Measurements from ENCODE around the gene ANKRD60.

The ANKRD60 gene, protein sequence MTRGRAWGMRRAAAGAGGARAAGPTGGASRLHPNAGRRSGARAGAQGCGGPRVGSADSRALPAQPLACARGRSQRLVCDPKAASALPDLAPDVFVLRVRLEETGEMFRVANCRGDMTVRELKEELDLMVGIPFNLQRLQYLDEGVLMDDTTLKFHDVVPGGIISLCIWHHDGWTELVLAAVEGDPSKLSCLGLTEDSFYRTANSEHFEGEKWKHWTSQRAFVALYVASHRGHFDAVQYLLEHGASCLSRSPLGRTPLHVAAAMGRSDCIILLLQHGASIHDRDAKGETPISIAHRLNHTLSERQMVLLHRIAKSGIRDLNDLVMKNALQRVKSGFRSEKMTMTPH

DNA sequence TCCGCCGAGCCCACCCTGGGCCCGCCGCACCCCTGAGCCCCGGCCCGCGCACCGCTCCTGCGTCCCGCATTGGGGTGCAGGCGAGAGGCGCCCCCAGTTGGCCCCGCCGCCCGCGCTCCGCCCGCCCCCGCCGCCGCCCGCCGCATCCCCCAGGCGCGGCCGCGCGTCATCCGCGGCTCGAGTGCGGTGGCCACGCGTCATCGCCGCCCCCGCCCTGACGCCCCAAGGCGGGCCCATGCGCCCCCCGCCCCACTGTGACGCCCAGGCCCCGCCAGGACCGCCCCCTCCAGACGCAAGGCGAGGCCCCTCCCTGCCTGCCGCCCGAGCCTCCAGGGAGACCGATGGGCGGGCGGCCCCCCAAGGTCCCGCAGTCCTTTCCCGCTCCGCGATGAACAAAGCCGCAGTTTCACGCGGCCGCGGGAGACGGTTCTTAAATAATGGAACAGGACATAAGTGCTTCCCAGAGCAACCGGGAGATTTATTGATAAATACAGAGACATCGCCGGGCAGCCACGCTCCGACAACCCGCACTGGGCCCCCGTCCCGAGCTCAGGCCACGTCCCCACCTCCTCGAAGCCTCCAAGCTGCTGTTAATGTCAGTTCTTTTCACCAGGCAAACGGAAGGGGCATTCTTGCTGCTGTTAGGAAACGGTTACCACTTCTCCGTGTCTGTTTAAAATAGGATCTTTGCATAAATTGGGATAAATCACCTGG is at the start of gene ANKRD60:
Gene ANKRD60, minus strand, starts transcription at position 170 of the 714 bp plus-strand sequence. Its CDS starts 0 bp downstream, at position 170.
- peak; percentile 36 for DNase-seq

DNA sequence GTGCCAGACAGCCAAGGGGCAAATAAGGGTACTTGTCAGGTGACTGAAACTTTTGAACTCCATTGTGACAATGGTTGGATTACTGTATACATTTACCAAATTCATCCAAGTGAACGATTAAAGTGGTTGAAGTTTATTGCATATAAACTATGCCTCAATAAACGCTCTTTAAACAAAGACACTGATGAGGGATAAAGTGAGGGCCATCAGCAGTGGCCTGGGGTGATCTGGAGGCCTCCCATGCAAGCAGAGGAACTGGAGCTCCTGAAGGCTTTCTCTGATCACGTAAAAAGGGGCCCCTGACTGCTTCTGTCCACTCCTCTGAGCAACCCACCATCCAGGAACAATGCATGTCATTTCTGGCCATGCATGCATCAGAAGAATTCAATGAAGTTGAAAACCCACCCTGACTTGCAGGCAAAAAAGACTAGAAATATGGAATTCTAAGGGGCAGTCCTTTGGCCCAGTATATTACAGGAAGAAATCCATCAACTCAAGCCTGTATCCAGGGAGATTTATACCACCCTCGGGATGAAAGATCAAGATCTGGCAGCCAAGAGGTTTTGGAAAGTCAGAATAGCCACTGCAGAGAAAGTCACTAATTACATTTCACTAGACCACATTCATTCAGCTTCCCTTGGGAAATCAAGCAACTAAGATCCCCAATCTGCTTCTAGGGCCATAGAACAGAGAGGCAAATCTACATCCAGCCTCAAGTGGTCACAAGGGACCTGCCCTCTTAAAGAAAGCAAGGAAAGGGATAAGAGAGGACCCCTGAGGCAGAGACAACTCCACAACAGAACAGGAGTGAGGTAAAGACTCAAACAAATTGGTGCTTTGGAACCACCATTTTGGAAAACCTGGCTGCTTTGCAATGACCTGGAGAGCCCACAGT is 49.4 kb upstream of the ANKRD60 start:
- DNase-seq, result peak; percentile 12

DNA sequence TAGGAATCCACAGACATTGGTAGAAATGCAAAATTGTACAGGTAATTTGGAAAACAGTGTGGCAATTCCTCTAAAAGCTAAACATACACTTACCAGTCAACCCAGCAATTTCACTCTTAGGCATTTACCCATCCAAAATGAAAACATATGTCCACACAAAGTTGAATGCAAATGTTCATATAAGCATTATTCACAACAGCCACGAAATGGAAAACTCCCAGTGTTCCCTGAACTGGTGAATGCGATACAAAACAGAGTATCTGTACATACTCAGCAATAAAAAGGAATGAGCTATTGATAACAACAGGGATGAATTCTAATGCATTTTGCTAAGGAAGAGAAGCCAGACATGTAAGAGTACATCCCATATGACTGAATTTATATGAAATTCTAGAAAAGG is 48.7 kb upstream of the ANKRD60 start:
- no peak for DNase-seq

DNA sequence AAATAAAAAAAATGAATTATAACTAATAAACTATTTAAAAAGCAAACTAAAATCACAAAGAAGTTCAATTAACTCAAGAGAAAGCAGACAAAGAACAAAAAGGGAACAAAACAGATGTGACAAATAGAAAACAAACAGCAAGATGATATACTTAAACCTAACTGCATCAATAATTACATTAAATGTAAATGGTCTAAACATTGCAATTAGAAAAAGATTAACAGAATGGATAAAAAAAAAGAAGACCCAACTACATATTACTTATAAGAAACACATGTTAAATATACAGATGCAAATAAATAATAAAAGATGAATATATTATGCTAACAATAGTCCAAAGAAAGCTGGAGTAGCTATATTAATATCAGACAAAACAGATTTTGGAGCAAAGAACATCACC is 45.9 kb upstream of the ANKRD60 start:
- DNase-seq, result no peak

DNA sequence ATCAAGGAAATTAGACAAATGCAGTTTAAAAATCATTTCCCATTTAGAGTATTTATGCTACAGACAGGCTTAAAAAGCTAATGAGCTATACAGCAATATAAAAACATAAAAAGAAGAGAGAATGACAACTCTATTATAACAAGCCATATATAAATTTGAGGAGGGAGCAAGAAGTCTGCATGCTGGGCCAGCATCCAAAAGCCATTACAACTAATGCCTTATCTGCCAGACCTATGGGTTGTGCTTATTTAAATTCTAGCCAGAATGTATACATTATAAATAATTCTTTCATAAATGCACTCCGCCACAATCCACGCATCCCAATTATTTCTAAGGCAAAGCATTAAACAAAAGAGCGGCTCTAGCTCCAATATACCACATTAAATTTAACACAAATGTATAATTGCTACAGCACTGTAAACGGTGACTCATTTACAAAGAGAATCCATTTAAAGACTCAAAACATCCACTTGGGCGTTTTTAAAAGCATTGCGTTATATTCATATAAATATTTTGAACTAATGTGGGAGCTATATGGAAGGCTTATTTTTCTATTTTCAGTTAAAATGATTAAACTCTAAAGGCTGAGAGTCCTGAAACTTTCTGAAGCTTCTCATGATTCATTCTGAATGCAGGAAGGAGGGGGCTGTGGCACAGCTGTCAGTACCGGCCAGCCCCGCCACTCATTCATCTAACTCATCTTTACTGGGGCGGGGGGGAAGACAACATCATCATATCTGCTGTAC is 43.3 kb upstream of the ANKRD60 start:
- DNase-seq, result peak; percentile 9

DNA sequence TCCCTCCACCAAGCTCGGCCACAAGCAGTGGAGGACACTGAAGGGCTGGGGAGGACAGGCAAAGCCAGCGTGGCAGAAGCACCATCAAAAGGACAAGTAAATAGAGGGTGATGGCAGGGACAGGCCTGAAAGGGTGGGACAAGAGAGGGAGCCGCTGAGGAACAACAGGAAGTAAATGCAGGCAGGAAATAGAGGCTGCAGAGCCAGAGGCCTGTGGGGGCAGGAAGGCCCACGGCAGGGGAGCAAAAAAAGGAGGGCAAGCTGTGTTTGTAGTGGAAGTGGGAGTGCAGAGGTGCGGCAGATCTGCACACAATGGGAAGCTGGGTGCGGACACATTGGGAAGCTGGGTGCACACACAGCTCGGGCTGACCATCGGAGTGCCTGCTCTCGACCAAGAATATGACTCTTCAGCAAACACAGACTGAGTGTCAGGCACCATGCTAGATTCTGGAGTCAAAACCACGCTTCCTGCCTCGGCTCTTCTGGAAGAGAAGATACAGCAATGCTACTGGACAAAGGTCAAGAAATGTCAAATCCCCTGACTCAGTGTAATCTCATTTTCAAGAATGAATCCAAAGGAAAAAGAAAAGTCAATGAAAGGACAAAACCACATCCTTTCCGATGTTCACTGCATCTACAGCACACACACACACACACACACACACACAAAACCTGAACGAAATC is 40.6 kb upstream of the ANKRD60 start:
- DNase-seq, result peak; percentile 6

DNA sequence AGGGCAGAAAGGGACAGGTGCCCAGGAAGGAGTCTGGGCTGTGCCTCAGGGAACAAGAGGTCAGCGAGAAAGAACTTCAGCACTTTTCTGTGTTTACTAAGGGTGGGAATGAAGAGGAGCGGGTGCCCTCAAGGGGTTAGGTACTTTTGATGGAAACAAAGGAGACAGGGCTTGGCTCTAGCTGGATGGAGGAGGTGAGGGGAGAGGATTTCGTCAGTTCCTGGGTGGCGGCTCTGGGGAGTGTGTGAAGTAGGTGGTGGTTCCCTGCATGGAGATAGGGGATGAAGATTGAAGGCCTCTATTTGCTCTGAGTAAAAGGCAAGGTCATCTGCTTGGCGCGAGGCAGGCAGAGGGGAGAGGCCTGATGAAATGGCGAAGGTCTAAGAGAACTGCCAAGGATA is 40.0 kb upstream of the ANKRD60 start:
- DNase-seq, result no peak

DNA sequence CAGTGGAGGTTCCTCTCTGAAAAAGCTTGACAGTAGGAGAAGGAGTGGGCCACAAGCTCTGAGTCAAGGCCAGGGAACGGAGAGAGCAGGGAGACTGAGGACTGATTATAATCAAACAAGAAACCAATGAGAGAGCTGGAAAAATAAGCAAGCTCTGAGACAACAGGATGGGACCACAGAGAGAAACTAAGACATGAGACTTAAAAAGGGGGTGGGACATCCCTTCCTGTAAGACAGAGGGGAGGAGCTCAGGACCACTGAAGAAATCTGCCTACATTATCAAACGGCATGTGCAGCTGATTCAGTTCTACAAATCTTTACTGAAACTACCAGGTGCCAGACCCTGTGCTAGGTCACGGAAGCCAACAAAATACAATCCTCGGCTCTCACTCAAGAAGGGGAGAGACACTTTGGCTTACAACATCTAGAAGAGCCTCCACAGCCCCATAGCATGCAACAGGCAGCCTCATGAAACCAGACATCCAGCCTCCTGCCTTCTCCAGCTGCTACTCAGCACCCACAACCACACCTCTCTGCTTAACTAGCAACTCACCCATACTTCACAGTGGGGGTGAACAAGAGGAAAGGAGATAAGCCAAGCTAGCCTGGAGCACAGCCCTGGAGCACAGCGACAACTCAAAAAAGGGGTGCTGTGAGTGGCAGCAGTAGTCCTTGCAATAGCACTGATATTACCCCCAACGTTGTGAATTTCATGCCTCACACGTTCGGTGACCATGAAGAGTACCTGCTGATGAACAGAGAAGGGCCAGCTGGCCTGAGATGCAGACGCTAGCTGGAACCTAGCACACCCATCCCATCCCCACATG is 39.1 kb upstream of the ANKRD60 start:
- DNase-seq, result no peak

DNA sequence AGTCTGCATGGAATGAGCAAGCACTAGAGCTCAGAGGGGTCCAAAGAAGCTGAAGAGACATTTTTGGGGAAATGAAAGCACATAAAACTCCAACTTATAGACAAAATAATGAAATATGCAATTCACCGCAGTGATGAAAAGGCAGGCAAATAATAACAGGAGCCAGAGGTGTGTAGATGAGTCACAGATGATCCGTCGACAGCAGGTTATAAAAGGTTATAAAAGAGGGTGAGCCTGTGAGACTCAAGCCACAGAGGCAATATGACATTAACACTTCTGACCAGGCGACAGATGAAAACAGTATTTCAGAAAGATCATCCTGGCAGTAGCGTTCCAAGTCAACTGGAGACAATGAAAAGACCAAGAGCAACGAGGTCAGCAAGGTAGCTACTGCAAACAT is 35.8 kb upstream of the ANKRD60 start:
- DNase-seq, result no peak

DNA sequence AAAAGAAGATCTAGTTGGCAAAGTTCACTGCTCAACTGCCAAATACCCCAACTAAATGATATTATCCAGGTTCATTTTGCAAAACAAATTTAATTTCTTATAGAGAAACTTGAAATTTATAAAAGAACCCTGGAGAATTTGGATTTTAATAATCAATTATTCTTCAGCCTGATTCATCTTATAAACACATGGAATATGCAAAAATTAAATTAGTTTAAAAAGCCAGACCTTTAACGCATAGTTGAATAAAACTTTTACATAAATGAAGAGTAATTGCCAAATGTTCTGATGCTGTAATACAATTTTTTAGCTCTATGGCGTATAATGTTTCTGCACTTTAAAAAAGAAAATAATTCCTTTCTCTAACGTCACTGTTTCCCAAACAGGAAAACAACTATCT is 33.2 kb upstream of the ANKRD60 start:
- DNase-seq, result no peak

DNA sequence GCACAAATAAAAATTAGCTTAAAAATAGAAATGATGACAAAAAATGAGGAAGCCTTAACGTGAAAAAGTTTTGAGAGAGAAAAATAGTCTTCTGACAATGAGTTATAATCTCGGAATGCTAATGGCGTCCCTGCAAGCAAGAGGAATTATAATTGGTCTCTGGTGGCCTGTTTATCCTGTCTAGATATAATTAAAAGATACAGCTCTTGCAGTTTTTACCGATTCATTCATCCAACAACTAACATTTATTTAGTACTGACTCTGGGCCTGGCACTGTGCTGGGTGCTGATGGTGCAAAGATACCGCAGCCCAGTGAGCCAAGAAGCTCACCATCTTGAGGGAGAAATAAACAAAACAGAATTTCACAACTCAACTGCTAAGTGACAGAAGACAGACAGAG is 31.6 kb upstream of the ANKRD60 start:
- DNase-seq, result no peak

DNA sequence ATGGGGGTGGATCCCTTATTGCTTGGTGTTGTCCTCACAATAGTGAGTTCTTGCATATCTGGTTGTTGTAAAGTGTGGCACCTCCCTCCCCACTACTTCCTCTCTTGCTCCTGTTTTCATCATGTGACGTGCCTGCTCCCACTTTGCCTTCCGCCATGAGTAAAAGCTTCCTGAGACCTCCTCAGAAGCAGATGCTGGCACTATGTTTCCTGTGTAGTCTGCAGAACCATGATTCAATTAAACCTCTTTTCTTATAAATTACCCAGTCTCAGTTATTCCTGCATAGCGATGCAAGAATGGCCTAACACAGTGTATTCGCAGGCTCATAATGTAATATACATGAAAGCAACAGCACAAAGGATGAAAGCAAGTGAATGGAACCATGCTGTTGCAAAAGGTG is 28.4 kb upstream of the ANKRD60 start:
- no peak for DNase-seq

DNA sequence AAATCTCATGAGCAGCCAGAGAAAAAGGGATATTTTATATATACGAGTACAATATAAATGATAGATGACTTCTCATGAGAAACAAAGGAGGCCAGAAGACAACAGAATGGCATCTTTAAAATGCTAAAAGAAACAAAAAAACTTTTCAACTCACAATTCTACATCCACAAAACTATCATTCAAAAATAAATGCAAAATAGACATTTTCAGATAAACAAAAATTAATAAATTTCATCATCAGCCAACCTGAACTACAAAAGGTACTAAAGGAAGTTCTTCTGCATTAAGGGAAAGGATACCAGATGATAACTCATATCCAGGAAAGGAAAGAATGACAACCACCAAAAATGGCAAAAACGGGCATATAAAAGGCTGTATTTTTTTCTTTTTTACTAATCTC is 27.9 kb upstream of the ANKRD60 start:
- no peak for DNase-seq

DNA sequence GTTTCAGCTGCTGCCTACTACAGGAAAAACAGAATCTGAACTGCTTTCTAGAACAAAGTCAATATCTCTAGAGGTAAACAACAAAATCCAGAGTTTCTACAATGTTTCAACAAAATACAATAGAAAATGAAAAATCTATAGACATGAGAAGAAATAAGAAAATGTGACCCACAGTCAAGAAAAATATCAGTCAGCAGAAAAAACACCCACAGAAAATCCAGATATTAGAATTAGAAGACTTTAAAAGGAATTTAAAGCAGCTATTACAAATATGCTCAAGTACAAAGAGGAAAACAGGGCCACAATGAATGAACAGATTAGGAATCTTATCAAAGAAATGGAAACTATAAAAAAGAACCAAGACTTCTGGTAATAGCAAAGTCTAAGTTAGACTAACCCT is 26.4 kb upstream of the ANKRD60 start:
- no peak for DNase-seq

DNA sequence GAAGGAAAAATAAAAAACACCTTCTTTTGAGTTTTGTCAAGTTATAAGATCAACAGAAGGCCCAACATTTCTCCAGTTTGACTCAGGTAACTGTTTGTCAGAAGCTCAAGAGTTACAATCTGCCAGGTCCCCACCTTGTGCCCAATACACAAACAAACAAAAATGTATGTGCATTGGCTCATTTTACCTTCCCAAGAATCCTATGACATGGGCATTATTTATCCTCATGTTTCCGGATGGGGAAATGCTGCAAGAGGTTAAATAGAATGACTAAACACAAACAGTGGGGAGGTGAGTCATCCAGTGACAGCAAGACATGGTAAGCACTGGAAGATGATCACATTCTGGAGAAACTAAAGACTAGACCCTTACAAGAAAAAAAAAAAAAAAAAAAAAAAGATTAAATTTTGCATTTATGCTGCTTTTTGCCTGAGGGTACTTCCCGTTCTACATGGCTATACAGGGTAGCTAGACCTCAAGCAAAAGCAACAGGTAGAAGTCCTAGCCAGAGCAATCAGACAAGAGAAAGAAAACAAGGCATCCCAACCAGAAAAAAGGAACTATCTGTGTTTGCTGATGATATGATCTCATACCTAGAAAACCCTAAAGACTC is 23.6 kb upstream of the ANKRD60 start:
- DNase-seq, result peak; percentile 82

DNA sequence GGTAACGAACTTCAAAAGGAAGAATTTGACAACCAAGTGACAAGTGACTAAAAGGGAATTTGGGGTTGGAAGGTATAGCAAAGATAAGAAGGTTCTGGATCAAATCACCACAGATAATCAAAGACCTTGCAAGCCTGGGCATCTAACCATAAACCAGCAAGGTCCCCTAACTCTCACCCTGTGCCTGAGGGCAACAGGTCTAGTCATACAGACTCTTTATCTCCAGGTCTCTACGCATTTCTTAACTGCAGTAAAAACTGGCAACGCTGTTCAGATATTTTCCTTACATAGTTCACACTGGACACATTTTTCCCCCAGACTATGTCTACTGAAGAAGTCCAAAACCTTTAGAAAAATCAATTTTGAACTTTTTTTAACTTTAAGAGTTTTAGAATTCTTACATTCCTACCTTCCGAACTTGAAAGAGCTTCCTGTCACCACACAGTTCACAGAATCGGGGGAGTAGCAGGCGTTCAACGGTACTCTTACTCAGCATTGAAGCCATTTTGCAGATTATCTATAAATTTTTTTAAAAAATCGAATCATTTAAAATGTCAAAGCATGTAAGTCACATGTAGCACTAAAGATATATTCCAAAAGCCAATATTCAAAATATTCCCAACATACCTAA is 23.0 kb upstream of the ANKRD60 start:
- no peak for DNase-seq

DNA sequence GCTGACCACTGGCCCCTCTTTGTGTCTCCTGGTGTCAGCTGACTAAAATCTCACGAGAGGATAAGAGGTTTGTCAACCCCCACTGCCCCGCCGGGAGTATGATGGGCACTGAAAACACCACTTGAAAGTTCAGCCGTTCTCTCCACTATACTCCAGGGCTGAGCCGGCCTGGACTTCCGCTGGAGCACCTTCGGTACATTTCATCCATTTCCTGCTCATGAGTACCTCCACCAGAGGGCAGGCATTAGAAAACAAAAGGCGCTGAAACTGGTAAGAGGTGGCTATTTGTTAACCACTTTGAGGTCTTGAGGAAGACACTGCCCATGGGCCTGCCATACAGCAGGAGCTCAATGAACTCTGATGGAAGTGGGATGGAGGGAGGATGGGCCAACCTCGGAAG is 17.9 kb upstream of the ANKRD60 start:
- peak; percentile 29 for DNase-seq

DNA sequence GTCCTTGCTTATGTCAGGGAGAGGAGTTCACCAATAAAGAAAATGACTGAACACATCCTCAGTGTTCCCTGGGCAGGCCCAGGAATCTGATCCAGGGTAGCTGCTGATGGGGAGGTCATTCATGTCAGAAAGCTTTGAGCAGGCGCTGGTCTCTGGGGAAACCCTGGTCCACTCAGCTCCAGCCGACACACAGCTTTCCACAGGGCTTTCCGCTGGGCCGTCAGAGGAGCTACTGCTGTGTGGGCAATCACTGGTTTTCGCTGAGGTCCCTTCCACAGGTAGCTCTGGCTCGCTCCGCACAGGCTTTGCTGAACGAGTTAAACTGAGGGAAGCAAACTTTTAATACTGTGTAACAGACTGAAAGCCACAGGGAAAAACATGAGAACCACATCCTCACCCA is 17.5 kb upstream of the ANKRD60 start:
- no peak for DNase-seq

DNA sequence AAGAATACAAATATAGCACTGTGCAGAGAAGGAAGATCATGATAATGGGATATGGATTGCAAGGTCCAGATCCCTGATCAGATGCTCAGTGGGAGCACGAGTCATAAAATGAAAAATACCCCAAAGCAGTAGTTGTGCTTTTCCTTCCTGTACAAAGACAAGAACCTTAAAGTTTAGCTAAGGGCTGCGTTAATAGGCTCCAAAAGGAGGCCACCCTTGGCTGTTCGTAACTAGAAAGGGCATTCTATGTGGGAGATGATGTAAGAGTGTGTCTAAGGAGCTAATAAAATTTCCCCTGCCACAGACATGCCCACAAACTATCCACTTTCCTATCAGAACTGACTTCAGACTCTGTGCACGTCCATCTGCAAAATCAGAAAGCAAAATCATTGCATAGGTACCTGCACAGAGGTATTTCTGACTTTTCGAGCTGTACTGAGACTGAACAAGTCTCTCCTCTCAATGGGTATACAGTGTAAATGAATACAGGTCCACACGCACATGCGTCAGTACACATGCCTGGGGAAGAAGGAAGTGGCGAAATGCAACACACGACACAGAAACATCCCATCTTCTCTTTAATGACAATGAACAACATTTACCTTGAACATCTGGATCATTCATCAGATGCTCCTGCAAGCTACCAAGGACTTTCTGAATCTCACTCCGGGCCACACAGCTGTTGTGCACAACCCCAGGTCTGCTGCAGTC is 16.9 kb upstream of the ANKRD60 start:
- DNase-seq, result no peak

All from fibroblast of upper back skin (primary cell).